HCT116 (cell line): Measurements from ENCODE around the gene KIF18A. TPM values are rescaled to one million over a fixed set of nuclear protein-coding genes. Genes with fewer than 3 reads are reported as not detected.
A peak's percentile ranks its signal among the peaks of the same experiment; 100 is the strongest.

ENCODE experiments used
- ATAC-seq: fragments of 200-7000 bp; cut with Tn5 transposase; 2 replicates; pipeline ENCODE4 v1.9.1; 2020; ENCODE audit warnings: mild to moderate bottlenecking, moderate library complexity
- BruUV-seq: library from RNA; stranded (reverse); fragments of 400-500 nt; replicated peaks from 2 replicates; lab custom pipeline; 2021; lab: Mats Ljungman, UMichigan
- CTCF ChIA-PET: fragments of 300-600 bp; sonication (Branson Sonifier 250); formaldehyde crosslinking; loops from one replicate; lab custom pipeline; 2021; ENCODE audit warnings: antibody characterized with exemption; lab: Charles Lee
- POLR2A ChIA-PET: fragments of 300-600, 350-600 bp; sonication (Branson Sonifier 250); formaldehyde crosslinking; loops from one replicate; lab custom pipeline; 2021; ENCODE audit warnings: antibody characterized with exemption; lab: Charles Lee
- RAD21 ChIA-PET, 2 experiments: fragments of 300-600 bp; sonication (Branson Sonifier 250); formaldehyde crosslinking; loops; one replicate each; lab custom pipeline; 2023; ENCODE audit warnings: low total read pairs in 2 of 2; ENCODE audit not compliant: uncharacterized antibody in 2 of 2, unreplicated experiment in 2 of 2, low non-redundant PET in 1 of 2; lab: Charles Lee
- DNase-seq: peaks from one replicate; pipeline ENCODE4 v3.0.0-alpha.2; 2010; ENCODE audit warnings: low read depth, low spot score
- H2AFZ ChIP-seq: fragments of 200-600 bp; shearing (Covaris generic), sonication (generic); 2 replicates; pipeline ENCODE4 v1.6.1; 2017; ENCODE audit warnings: low read depth, mixed run types, mixed read lengths, antibody characterized with exemption, low read length; ENCODE audit not compliant: poor library complexity, severe bottlenecking
- H3K27ac ChIP-seq: 2 replicates; pipeline ENCODE4 v1.5.1; 2012; ENCODE audit warnings: low read depth, low read length
- H3K27me3 ChIP-seq: fragments of 200-600 bp; sonication (generic); 2 replicates; pipeline ENCODE4 v1.6.1; 2016; ENCODE audit warnings: mixed run types, low read length, mixed read lengths; ENCODE audit not compliant: insufficient read depth
- H3K36me3 ChIP-seq, 2 experiments: fragments of 200-500 bp in 1 of 2; fragments of 200-600 bp in 1 of 2; sonication (Bioruptor generic) in 1 of 2; sonication (generic) in 1 of 2; 2 replicates each; pipeline versions ENCODE4 v1.5.1 to v1.6.1; 2014 to 2016; ENCODE audit warnings: low read length in 2 of 2, inconsistent platforms in 1 of 2, mixed read lengths in 1 of 2, mixed run types in 1 of 2; ENCODE audit not compliant: insufficient read depth in 2 of 2, control insufficient read depth in 1 of 2
- H3K4me1 ChIP-seq, 2 experiments: fragments of 200-600 bp in 1 of 2; sonication (generic) in 1 of 2; 2 replicates each; pipeline versions ENCODE4 v1.5.1 to v1.6.1; 2012 to 2017; ENCODE audit warnings: low read length in 2 of 2, inconsistent platforms in 1 of 2, mild to moderate bottlenecking in 1 of 2, mixed read lengths in 1 of 2, mixed run types in 1 of 2, moderate library complexity in 1 of 2; ENCODE audit not compliant: insufficient read depth in 2 of 2, control insufficient read depth in 1 of 2
- H3K4me2 ChIP-seq: fragments of 200-600 bp; sonication (generic); 2 replicates; pipeline ENCODE4 v1.6.1; 2017; ENCODE audit warnings: mixed run types, low read length, mixed read lengths
- H3K4me3 ChIP-seq, 2 experiments: fragments of 200-600 bp in 1 of 2; sonication (generic) in 1 of 2; replicated peaks in 1 of 2; 2 replicates each; pipeline ENCODE4 v1.5.1; 2011 to 2016; ENCODE audit warnings: low read length in 2 of 2, control low read depth in 1 of 2, low read depth in 1 of 2, mild to moderate bottlenecking in 1 of 2, mixed read lengths in 1 of 2, mixed run types in 1 of 2
- H3K79me2 ChIP-seq: fragments of 200-600 bp; sonication (generic); 2 replicates; pipeline ENCODE4 v1.6.1; 2017; ENCODE audit warnings: mild to moderate bottlenecking, mixed run types, low read length, moderate library complexity, mixed read lengths; ENCODE audit not compliant: insufficient read depth
- H3K9ac ChIP-seq: fragments of 200-600 bp; sonication (generic); 2 replicates; pipeline ENCODE4 v1.6.1; 2016; ENCODE audit warnings: low read length, mixed read lengths
- H3K9me2 ChIP-seq: fragments of 200-600 bp; sonication (generic), shearing (Covaris generic); 2 replicates; pipeline ENCODE4 v1.6.1; 2017; ENCODE audit warnings: mixed run types, mild to moderate bottlenecking, moderate library complexity; ENCODE audit not compliant: insufficient read depth
- H3K9me3 ChIP-seq, 2 experiments: fragments of 200-500 bp in 1 of 2; fragments of 200-600 bp in 1 of 2; sonication (Bioruptor generic) in 1 of 2; sonication (generic) in 1 of 2; 2 replicates each; pipeline ENCODE4 v1.6.1; 2014 to 2017; ENCODE audit warnings: low read length in 2 of 2, mixed read lengths in 2 of 2, inconsistent platforms in 1 of 2, low read depth in 1 of 2, mild to moderate bottlenecking in 1 of 2, mixed run types in 1 of 2, moderate library complexity in 1 of 2; ENCODE audit not compliant: control insufficient read depth in 1 of 2, insufficient read depth in 1 of 2
- H4K20me1 ChIP-seq: fragments of 200-600 bp; sonication (generic), shearing (Covaris generic); 2 replicates; pipeline ENCODE4 v1.6.1; 2017; ENCODE audit warnings: mixed run types, mild to moderate bottlenecking, moderate library complexity; ENCODE audit not compliant: insufficient read depth
- CBX3 ChIP-seq: IDR thresholded peaks from 2 replicates; pipeline ENCODE4 v1.6.1; 2012; ENCODE audit warnings: low read depth
- CEBPB ChIP-seq: IDR thresholded peaks from 2 replicates; pipeline ENCODE4 v1.6.1; 2012; ENCODE audit warnings: low read depth
- ELF1 ChIP-seq: IDR thresholded peaks from 2 replicates; pipeline ENCODE4 v1.6.1; 2012; ENCODE audit warnings: low read depth, borderline replicate concordance
- EZH2 ChIP-seq: fragments of 200-600 bp; sonication (generic); IDR thresholded peaks from 2 replicates; pipeline ENCODE4 v1.6.1; 2017; ENCODE audit warnings: antibody characterized with exemption, mixed run types
- EZH2phosphoT487 ChIP-seq: fragments of 200-600 bp; IDR thresholded peaks from 2 replicates; pipeline ENCODE4 v1.6.1; 2018; ENCODE audit warnings: antibody characterized with exemption, borderline replicate concordance
- FOSL1 ChIP-seq: IDR thresholded peaks from 2 replicates; pipeline ENCODE4 v1.6.1; 2012; ENCODE audit warnings: low read depth
- JUND ChIP-seq: IDR thresholded peaks from 2 replicates; pipeline ENCODE4 v1.6.1; 2012
- POLR2A ChIP-seq: IDR thresholded peaks from 2 replicates; pipeline ENCODE4 v1.7.0; 2011; ENCODE audit warnings: borderline replicate concordance; ENCODE audit not compliant: insufficient read depth, insufficient read length; ENCODE audit errors: extremely low read depth
- POLR2AphosphoS5 ChIP-seq: IDR thresholded peaks from 2 replicates; pipeline ENCODE4 v1.6.1; 2011; ENCODE audit warnings: mild to moderate bottlenecking, low read depth, low read length, moderate library complexity
- RAD21 ChIP-seq: IDR thresholded peaks from 2 replicates; pipeline ENCODE4 v1.6.1; 2012; ENCODE audit warnings: low read depth, mild to moderate bottlenecking
- SIN3A ChIP-seq: IDR thresholded peaks from 2 replicates; pipeline ENCODE4 v1.6.1; 2012; ENCODE audit warnings: low read depth
- SP1 ChIP-seq: IDR thresholded peaks from 2 replicates; pipeline ENCODE4 v1.6.1; 2012; ENCODE audit warnings: low read depth
- SRF ChIP-seq: IDR thresholded peaks from 2 replicates; pipeline ENCODE4 v1.6.1; 2012; ENCODE audit warnings: low read depth
- YY1 ChIP-seq: IDR thresholded peaks from 2 replicates; pipeline ENCODE4 v1.6.1; 2011; ENCODE audit warnings: low read length, low read depth, moderate library complexity, mild to moderate bottlenecking; ENCODE audit not compliant: insufficient replicate concordance; ENCODE audit errors: extremely low read depth
- ZFX ChIP-seq: fragments of 450-650 bp; IDR thresholded peaks from 2 replicates; pipeline ENCODE4 v1.6.1; 2017
- intact Hi-C: fragments of 100-400 bp; cut with micrococcal nuclease; formaldehyde crosslinking; loops from 2 replicates; pipeline ENCODE4 v1.10.0; 2022
- total RNA-seq: library from RNA; stranded (reverse); gene quantifications from one replicate; pipeline ENCODE4 v1.2.1, GENCODE V29; 2021; ENCODE audit not compliant: unreplicated experiment
- TF ChIP-seq, protein P1 (sequence below): IDR thresholded peaks from 2 replicates; pipeline ENCODE4 v1.6.1; 2012
- TF ChIP-seq, protein P2 (sequence below): IDR thresholded peaks from 2 replicates; pipeline ENCODE4 v1.6.1; 2012; ENCODE audit warnings: low read depth
- TF ChIP-seq, protein P3 (sequence below): IDR thresholded peaks from 2 replicates; pipeline ENCODE4 v1.6.1; 2011; ENCODE audit warnings: mild to moderate bottlenecking, low read length, moderate library complexity; ENCODE audit not compliant: insufficient replicate concordance; ENCODE audit errors: extremely low read depth

KIF18A gene
- total RNA-seq, 1 experiment from 2014 or later: 50.7 TPM

DNA sequence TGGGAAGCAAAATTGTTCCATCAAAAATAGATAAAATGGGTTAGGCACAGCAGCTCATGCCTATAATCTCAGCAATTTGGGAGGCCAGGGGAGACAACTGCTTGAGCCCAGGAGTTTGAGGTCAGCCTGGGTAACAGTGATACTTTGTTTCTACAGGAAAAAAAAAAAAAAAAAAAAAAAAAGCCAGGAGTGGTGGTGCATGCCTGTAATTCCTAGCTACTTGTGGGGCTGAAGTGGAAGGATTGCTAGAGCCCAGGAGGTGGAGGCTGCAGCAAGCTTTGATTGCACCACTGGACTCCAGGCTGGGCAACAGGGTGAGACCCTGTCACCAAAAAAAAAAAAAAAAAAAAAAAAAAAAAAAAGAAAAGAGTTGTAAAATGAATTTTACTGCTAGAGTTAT is 49.6 kb downstream of the KIF18A start:
- no peaks in the 10 kb centered on the region for H4K20me1 ChIP-seq
- H3K27me3 ChIP-seq: no peaks in the 10 kb centered on the region
- H3K9me3 ChIP-seq: no peaks in the 10 kb centered on the region
- CTCF ChIA-PET: no interaction called here
- peaks cover 22 to 24% of the 10 kb centered on the region in 2 experiments for H3K36me3 ChIP-seq
- H3K9me2 ChIP-seq: 0 out of 2 replicates have a peak, but pooled peaks cover 2% of the 10 kb centered on the region
- H3K4me2 ChIP-seq: no peak overlapping the region
- no peak overlapping the region for H3K9ac ChIP-seq
- DNase-seq (no peak), ATAC-seq (no peak; the same call in 1 of the 2 replicates)
- intact Hi-C loops: no loop called here
- POLR2A ChIA-PET: no interaction called here
- TF ChIP-seq POLR2A (no peak), EZH2phosphoT487 (no peak), EZH2 (no peak), CEBPB (no peak), JUND (no peak), POLR2AphosphoS5 (no peak), FOSL1 (no peak), CBX3 (no peak), ELF1 (no peak), SRF (no peak), ZFX (no peak), RAD21 (no peak), SP1 (no peak), YY1 (no peak), SIN3A (no peak)
- TF ChIP-seq, protein P1, sequence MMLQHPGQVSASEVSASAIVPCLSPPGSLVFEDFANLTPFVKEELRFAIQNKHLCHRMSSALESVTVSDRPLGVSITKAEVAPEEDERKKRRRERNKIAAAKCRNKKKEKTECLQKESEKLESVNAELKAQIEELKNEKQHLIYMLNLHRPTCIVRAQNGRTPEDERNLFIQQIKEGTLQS: no peak
- TF ChIP-seq, protein P2, sequence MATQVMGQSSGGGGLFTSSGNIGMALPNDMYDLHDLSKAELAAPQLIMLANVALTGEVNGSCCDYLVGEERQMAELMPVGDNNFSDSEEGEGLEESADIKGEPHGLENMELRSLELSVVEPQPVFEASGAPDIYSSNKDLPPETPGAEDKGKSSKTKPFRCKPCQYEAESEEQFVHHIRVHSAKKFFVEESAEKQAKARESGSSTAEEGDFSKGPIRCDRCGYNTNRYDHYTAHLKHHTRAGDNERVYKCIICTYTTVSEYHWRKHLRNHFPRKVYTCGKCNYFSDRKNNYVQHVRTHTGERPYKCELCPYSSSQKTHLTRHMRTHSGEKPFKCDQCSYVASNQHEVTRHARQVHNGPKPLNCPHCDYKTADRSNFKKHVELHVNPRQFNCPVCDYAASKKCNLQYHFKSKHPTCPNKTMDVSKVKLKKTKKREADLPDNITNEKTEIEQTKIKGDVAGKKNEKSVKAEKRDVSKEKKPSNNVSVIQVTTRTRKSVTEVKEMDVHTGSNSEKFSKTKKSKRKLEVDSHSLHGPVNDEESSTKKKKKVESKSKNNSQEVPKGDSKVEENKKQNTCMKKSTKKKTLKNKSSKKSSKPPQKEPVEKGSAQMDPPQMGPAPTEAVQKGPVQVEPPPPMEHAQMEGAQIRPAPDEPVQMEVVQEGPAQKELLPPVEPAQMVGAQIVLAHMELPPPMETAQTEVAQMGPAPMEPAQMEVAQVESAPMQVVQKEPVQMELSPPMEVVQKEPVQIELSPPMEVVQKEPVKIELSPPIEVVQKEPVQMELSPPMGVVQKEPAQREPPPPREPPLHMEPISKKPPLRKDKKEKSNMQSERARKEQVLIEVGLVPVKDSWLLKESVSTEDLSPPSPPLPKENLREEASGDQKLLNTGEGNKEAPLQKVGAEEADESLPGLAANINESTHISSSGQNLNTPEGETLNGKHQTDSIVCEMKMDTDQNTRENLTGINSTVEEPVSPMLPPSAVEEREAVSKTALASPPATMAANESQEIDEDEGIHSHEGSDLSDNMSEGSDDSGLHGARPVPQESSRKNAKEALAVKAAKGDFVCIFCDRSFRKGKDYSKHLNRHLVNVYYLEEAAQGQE: no peak
- TF ChIP-seq, protein P3, sequence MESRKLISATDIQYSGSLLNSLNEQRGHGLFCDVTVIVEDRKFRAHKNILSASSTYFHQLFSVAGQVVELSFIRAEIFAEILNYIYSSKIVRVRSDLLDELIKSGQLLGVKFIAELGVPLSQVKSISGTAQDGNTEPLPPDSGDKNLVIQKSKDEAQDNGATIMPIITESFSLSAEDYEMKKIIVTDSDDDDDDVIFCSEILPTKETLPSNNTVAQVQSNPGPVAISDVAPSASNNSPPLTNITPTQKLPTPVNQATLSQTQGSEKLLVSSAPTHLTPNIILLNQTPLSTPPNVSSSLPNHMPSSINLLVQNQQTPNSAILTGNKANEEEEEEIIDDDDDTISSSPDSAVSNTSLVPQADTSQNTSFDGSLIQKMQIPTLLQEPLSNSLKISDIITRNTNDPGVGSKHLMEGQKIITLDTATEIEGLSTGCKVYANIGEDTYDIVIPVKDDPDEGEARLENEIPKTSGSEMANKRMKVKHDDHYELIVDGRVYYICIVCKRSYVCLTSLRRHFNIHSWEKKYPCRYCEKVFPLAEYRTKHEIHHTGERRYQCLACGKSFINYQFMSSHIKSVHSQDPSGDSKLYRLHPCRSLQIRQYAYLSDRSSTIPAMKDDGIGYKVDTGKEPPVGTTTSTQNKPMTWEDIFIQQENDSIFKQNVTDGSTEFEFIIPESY: no peak
- peaks cover 8 to 23% of the 10 kb centered on the region in 2 experiments; a peak in 3 of 4 replicates for H3K4me1 ChIP-seq
- peaks cover 15% of the 10 kb centered on the region; the same call in 1 of the 2 replicates for H3K79me2 ChIP-seq
- RAD21 ChIA-PET: no interaction called here
- H3K27ac ChIP-seq: peak overlapping the region; percentile 37; the same call in 1 of the 2 replicates
- no TSS peak for BruUV-seq
- no peak overlapping the region for H3K4me3 ChIP-seq
- H2AFZ ChIP-seq: no peak overlapping the region
